RWPE1 (cell line): ENCODE data around the gene C4orf33.
"Not testable (repeated sequence)": the region's sequence is repeated elsewhere in the genome, so short reads cannot be mapped to it uniquely, and the experiment has no call there.

ENCODE experiments used
- CTCF ChIA-PET: fragments of 350-600 bp; sonication (Branson Sonifier 250); formaldehyde crosslinking; extraction: SDS; loops from one replicate; lab custom pipeline; 2021; lab: Yijun Ruan, JAX
- POLR2A ChIA-PET: fragments of 400-600 bp; formaldehyde crosslinking; extraction: SDS; loops from one replicate; lab custom pipeline; 2020; ENCODE audit warnings: antibody characterized with exemption; ENCODE audit not compliant: low non-redundant PET; lab: Yijun Ruan, JAX
- DNase-seq: peaks from one replicate; pipeline ENCODE4 v3.0.0; 2012; ENCODE audit warnings: low spot score
- H3K27ac ChIP-seq: fragments of 450-650 bp; 2 replicates; pipeline ENCODE4 v1.5.1; 2017
- TF ChIP-seq, protein P1 (sequence below): fragments of 450-650 bp; conservative IDR thresholded peaks from 2 replicates; pipeline ENCODE4 v1.5.1; 2017; ENCODE audit warnings: low read depth, mild to moderate bottlenecking

C4orf33 gene

DNA sequence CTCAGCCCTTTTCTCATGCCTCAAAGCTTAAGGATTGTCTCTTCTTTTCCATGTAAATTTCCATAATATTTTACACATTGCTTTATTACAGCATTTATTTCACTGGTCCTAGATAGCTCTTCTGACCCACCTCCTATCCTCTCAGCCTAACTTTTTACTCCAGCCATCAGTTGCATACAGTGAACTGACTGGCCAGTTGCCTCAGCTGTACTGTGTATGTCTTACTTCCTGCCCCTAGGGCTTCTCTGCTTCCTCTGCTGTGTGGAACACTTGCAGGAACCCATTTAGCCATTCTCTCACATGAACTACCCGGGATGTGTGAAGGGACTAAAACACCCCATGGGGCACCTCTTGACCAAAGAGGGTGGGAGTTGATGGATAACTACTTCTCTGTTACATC lies 18.0 kb downstream of the C4orf33 start:
- TF ChIP-seq, protein P1, sequence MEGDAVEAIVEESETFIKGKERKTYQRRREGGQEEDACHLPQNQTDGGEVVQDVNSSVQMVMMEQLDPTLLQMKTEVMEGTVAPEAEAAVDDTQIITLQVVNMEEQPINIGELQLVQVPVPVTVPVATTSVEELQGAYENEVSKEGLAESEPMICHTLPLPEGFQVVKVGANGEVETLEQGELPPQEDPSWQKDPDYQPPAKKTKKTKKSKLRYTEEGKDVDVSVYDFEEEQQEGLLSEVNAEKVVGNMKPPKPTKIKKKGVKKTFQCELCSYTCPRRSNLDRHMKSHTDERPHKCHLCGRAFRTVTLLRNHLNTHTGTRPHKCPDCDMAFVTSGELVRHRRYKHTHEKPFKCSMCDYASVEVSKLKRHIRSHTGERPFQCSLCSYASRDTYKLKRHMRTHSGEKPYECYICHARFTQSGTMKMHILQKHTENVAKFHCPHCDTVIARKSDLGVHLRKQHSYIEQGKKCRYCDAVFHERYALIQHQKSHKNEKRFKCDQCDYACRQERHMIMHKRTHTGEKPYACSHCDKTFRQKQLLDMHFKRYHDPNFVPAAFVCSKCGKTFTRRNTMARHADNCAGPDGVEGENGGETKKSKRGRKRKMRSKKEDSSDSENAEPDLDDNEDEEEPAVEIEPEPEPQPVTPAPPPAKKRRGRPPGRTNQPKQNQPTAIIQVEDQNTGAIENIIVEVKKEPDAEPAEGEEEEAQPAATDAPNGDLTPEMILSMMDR, result no peak
- CTCF ChIA-PET, result no interaction called here
- DNase-seq, result no peak
- POLR2A ChIA-PET, result no interaction called here
- no peak overlapping the region for H3K27ac ChIP-seq

DNA sequence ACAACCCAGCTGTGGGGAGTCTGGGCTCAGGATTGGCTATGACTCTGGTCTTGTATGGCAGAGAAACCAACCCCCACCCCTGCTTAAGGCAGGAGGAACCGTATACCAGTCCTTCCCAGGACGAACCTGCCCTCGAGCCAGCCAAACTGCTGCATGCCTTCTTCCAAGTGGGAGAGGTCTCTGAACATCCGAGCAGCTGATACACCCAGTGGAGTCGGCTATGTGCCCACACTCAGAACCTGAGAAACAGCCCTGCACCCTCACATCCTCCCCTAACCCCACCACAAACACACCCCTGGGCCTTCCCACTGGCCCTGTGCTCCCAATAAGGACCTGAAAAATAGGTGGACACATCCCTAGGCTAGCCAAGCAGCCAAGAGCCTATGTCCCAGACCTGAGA lies 21.8 kb downstream of the C4orf33 start:
- DNase-seq, result no peak
- no peak overlapping the region for H3K27ac ChIP-seq
- POLR2A ChIA-PET, result no interaction called here
- CTCF ChIA-PET, result no interaction called here
- TF ChIP-seq, protein P1, result no peak

DNA sequence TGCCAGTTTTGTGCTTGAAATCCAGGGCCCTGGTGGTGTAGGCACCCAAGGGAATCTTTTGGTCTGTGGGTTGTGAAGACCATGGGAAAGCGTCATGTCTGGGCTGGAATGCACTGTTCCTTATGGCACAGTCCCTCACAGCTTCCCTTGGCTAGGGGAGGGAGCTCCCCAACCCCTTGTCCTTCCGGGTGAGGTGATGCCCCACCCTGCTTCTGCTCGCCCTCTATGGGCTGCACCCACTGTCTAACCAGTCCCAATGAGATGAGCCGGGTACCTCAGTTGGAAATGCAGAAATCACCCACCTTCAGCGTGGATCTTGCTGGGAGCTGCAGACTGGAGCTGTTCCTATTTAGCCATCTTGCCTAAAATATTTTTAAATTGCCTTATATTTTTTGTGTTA lies 30.7 kb downstream of the C4orf33 start:
- CTCF ChIA-PET, POLR2A ChIA-PET: not testable (repeated sequence)

DNA sequence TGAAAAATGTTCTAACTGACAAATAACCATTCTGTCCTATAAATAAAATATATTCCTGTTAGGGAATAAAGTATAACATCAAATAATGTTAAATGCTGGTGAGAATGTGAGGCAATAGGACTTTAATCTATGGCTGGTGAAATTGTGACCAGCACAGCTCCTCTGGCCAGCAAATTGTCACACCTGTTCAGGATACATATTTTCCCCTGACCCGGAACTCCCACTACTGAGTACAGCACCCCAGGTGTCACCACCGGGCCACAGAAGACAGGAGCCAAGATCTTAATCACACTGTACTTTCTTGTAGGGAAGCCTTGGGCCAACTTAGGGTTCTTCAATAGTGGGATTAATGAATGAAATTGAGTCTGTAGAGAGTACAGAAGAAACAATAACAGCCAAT lies 33.2 kb downstream of the C4orf33 start:
- H3K27ac ChIP-seq, result no peak overlapping the region
- TF ChIP-seq, protein P1, result no peak
- ChIA-PET POLR2A (no interaction called here), CTCF (no interaction called here)
- no peak for DNase-seq

More for the DNA sequence above, 30.7 kb downstream of the C4orf33 start:
- DNase-seq, H3K27ac ChIP-seq: not testable (repeated sequence)

DNA sequence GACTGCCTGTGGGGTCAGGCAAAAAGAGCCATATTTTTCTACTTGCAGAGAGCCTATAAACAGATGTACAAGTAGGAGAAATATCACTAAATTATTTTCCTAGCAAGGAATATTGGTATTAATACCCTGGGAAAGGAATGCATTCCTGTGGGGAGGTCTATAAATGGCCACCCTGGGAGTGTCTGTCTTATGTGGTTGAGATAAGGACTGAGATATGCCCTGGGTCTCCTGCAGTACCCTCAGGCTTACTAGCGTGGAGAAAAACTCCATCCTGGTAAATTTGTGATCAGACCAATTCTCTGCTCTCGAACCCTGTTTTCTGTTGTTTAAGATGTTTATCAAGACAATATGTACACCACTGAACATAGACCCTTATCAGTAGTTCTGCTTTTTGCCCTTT lies 35.4 kb downstream of the C4orf33 start:
- ChIA-PET CTCF (no interaction called here), POLR2A (no interaction called here)
- H3K27ac ChIP-seq, result no peak overlapping the region
- TF ChIP-seq, protein P1, result no peak
- DNase-seq, result no peak

DNA sequence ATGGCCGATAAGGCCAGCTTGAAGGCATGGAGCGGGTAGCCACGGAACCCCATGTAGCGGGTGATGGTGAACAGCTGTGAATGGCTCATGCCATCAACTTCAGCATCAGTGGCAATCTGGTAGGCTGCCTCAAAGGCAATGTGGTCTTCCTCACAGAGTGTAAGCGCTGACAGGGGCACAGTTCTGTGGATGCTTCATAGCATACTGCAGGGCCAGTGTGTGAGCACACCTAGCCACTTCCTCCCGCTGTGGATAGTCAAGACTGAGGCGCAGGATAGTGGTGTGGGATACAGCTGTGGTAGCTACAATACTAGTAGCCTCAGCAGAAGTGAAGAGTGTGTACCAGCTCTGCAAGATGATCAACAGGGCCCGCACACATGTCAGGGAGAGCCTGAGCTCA lies 40.5 kb downstream of the C4orf33 start:
- no peak overlapping the region for H3K27ac ChIP-seq
- DNase-seq, result no peak
- TF ChIP-seq, protein P1, result no peak
- CTCF ChIA-PET, result no interaction called here
- POLR2A ChIA-PET, result no interaction called here

DNA sequence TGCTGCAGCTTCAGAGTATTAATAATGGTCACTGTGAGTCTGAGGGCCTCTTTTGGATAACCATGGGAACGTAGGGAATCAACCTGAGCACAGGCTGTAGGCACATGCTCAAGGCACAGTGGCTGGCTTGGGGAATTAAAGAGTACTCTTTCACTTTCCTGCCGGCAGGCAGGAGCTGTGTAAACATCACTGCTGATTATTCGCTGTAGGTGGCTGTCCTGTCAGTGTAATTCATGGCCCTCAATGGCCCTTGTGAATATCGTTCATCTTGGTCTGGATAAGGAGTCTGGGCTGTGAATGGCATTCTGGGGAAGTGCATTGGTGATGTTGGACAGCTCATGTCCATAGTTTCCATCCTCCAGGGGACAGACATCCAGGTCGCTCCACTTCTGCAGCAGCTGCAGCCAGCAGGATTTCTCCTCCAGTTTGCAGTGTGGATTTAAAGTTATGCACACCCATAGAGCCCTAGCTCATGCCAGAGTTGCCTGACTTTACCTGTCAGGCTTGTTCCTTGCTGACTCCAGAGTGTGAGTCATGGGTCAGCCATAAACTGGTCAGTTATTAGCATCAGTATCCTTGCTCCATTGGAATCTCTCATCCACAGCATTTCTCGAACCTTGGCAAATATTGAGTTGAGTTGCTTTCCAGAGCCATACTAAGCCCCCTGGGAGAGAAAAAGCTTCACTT lies 43.0 kb downstream of the C4orf33 start:
- no peak overlapping the region for H3K27ac ChIP-seq
- ChIA-PET CTCF (interaction anchor here (0.7 to 0.9 kb wide), 2 partner anchors 98 to 276 kb away, joined by 3 read pairs; no protein-coding TSS in a partner anchor), POLR2A (no interaction called here)
- peak; percentile 30 for DNase-seq
- TF ChIP-seq, protein P1, result no peak
